RWPE2 (cell line): Measurements from ENCODE around the gene CDY2A.
A peak's percentile ranks its signal among the peaks of the same experiment; 100 is the strongest.
"Not testable (repeated sequence)": the region's sequence is repeated elsewhere in the genome, so short reads cannot be mapped to it uniquely, and the experiment has no call there.

Source experiments
- ATAC-seq: fragments of 200-7000 bp; cut with Tn5 transposase; 3 replicates; pipeline ENCODE4 v1.9.1; 2021; ENCODE audit warnings: low read depth
- DNase-seq: peaks from one replicate; pipeline ENCODE4 v3.0.0-alpha.2; 2020; ENCODE audit warnings: low spot score
- H3K27ac ChIP-seq: fragments of 450-650 bp; 2 replicates; pipeline ENCODE4 v1.5.1; 2017; ENCODE audit warnings: mild to moderate bottlenecking; ENCODE audit not compliant: poor library complexity, severe bottlenecking
- H3K27me3 ChIP-seq: fragments of 250-450 bp; sonication (Bioruptor Pico); 2 replicates; pipeline ENCODE4 v1.5.1; 2021; ENCODE audit warnings: mild to moderate bottlenecking, moderate library complexity; ENCODE audit not compliant: insufficient read depth, poor library complexity, severe bottlenecking
- H3K36me3 ChIP-seq: fragments of 250-450 bp; sonication (Bioruptor Pico); 2 replicates; pipeline ENCODE4 v1.5.1; 2020; ENCODE audit warnings: low read depth, mild to moderate bottlenecking, moderate library complexity
- H3K4me1 ChIP-seq: fragments of 250-450 bp; sonication (Bioruptor Pico); 2 replicates; pipeline ENCODE4 v1.5.1; 2021; ENCODE audit warnings: mild to moderate bottlenecking, moderate library complexity; ENCODE audit not compliant: insufficient read depth, poor library complexity, severe bottlenecking
- H3K4me3 ChIP-seq: fragments of 250-450 bp; sonication (Bioruptor Pico); 2 replicates; pipeline ENCODE4 v1.5.1; 2021; ENCODE audit warnings: mild to moderate bottlenecking, moderate library complexity; ENCODE audit not compliant: severe bottlenecking
- H3K9me3 ChIP-seq: fragments of 250-450 bp; sonication (Bioruptor Pico); 2 replicates; pipeline ENCODE4 v1.5.1; 2021; ENCODE audit warnings: mild to moderate bottlenecking, moderate library complexity; ENCODE audit not compliant: severe bottlenecking

Gene CDY2A, protein sequence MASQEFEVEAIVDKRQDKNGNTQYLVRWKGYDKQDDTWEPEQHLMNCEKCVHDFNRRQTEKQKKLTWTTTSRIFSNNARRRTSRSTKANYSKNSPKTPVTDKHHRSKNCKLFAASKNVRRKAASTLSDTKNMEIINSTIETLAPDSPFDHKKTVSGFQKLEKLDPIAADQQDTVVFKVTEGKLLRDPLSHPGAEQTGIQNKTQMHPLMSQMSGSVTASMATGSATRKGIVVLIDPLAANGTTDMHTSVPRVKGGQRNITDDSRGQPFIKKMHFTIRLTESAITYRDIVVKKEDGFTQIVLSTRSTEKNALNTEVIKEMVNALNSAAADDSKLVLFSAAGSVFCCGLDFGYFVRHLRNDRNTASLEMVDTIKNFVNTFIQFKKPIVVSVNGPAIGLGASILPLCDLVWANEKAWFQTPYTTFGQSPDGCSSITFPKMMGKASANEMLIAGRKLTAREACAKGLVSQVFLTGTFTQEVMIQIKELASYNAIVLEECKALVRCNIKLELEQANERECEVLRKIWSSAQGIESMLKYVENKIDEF

GRCh38 chrY:18025487-18025886 is at the start of gene CDY2A:
TSS of gene CDY2A (plus strand) at chrY:18025787. CDS start at chrY:18026115, 328 bp downstream.
- H3K27ac ChIP-seq, H3K4me3 ChIP-seq, DNase-seq, H3K4me1 ChIP-seq, ATAC-seq, H3K9me3 ChIP-seq, H3K27me3 ChIP-seq, H3K36me3 ChIP-seq: not testable (repeated sequence)

GRCh38 chrY:17997586-17997985 is 28.0 kb upstream of the CDY2A start:
- H3K9me3 ChIP-seq, H3K4me3 ChIP-seq, H3K4me1 ChIP-seq, H3K27me3 ChIP-seq, DNase-seq, H3K36me3 ChIP-seq, H3K27ac ChIP-seq: not testable (repeated sequence)
- ATAC-seq: peak; percentile 59

DNA sequence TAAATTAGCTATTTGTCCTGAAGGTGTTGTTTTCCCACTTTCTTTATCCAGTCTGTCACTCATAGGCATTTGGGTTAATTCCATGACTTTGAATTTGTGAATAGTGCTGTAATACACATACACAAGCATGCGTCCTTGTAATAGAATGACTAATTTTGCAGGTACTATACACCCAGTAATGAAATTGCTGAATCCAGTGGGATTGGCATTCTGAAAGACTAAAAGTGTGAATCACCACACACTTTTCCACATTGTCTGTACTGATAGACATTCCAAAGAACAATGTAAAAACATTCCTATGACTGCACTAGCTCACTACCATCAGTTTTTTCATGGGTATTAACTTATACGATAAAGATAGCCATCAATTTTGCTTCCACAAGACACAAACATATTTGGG is 27.3 kb upstream of the CDY2A start:
- H3K36me3 ChIP-seq, DNase-seq, H3K4me3 ChIP-seq, H3K27me3 ChIP-seq, H3K27ac ChIP-seq, H3K4me1 ChIP-seq, H3K9me3 ChIP-seq: not testable (repeated sequence)
- peak; percentile 96 for ATAC-seq

DNA sequence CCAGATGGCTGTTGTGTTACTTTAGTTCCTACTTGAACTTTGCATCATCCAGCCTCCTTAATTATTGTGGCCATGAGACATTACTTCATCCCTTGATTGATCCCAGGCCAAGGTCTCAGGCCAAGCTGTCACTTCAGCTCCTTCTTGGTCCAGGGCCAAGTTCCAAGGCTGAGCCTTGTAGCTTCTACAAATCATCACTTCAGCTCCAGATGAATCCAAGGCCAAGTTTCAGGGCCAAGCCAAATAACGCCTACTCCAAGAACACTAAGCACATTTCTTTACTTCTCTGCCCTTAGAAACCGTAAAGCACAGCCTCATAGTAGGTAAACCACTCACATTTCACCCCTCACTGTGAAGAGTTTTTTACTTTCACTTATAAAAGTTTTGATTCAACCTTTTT is 1.7 kb upstream of the CDY2A start:
- H3K4me1 ChIP-seq, DNase-seq, H3K27ac ChIP-seq, ATAC-seq, H3K36me3 ChIP-seq, H3K4me3 ChIP-seq, H3K27me3 ChIP-seq, H3K9me3 ChIP-seq: not testable (repeated sequence)

DNA sequence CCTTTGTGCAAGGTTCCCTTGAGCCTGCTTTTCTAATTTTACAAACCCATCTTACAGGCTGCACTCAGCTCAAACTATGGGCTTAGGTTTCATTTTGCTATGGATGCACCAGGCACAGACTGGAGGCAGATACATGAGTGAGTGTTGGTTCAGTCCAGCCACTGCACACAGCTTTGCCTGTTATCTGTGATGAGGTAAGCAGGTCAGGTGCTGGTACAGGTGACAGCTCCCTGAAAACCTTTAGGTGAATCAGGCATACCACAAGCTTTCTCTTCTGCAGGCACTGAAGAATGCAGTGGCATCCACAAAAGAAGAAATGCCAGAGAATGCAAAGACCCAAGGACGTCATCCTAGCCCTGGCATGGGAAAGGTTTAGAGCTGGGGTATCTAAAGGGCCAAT is 3.3 kb downstream of the CDY2A start:
- not testable (repeated sequence) for H3K9me3 ChIP-seq, H3K27me3 ChIP-seq, H3K27ac ChIP-seq, DNase-seq, H3K36me3 ChIP-seq, H3K4me1 ChIP-seq, H3K4me3 ChIP-seq
- ATAC-seq: peak; percentile 57

DNA sequence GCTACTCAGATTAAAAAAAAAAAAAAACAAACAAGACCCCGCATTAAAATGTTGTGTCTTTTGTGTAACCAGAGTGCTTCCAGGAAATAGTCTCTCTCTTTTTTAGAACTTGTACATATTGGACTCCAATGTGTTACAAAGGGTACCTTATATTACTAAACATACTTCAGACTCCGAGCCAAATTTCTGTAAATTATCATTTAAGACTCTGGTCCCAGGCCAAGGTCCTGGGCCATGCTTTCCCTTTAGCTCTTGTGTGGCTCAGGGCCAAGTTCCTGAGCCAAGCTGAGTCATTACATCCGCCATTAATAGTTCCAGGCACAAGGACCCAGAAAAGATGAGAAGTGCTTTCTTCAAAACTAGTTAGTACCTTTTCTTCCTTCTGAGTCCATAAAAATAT is 4.6 kb downstream of the CDY2A start:
- not testable (repeated sequence) for H3K4me1 ChIP-seq, H3K36me3 ChIP-seq, DNase-seq, H3K27me3 ChIP-seq, H3K9me3 ChIP-seq, H3K27ac ChIP-seq, H3K4me3 ChIP-seq
- ATAC-seq: peak; percentile 56

DNA sequence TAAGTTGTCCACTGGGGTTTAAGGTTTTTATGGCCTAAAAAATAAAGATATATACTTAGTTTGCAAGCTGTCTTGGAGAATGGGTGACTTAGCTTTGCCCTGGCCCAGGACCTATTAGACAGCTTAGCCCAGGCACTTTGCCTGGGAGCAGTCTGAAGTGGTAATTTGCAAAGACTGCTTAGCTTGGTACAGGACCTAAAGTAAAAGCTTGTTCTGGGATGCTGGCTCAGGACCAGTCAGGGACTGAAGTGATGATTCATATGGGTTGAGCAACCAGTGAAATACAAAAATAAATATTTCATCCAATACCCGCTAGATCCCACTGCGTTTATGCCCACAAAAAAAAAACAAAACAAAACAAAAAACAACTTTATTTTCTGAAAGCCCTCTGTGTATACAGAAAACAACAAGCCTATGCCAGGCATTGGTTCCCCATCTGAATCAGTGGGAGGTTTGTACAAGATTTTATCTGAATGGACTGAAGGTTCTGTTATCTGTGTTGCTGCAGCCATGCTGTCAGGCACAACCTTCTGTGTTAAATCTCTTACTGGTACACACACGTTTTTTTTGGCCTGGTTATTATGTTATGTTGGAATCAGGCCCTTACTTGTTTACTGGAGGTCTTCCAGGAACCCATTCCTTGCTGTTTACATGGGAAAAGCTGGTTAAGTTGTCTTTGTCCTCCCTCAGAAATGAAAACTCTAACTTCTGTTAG is 8.7 kb downstream of the CDY2A start:
- H3K4me1 ChIP-seq, H3K9me3 ChIP-seq, H3K4me3 ChIP-seq, DNase-seq, H3K27ac ChIP-seq, H3K36me3 ChIP-seq, H3K27me3 ChIP-seq: not testable (repeated sequence)
- ATAC-seq: peak; percentile 90

GRCh38 chrY:18034864-18035263 is 9.3 kb downstream of the CDY2A start:
- not testable (repeated sequence) for DNase-seq, H3K4me1 ChIP-seq, H3K9me3 ChIP-seq, H3K27ac ChIP-seq, H3K4me3 ChIP-seq, H3K27me3 ChIP-seq, ATAC-seq, H3K36me3 ChIP-seq

DNA sequence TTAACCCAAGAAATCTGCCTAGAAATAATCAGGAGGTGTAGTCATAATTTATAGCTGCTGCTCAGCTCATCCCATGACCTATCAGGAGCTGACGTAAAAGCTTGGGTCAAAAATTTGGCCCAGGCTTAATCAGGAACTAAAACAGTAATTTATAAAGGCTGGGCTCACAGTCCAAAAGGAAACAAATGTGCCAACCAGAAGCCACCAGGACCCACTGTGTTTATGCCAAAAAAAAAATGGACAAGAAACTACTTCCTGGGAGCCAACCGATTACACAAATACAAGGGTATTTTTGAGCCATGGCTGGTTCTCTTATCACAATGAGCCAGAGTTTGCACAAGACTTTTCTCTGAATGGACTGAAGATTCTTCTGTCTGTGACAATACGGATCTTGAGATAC is 19.4 kb downstream of the CDY2A start:
- not testable (repeated sequence) for ATAC-seq, DNase-seq, H3K4me1 ChIP-seq

GRCh38 chrY:18048149-18049040 is 22.8 kb downstream of the CDY2A start:
- not testable (repeated sequence) for H3K36me3 ChIP-seq, DNase-seq, H3K27ac ChIP-seq, H3K4me3 ChIP-seq, H3K4me1 ChIP-seq, H3K27me3 ChIP-seq, H3K9me3 ChIP-seq
- ATAC-seq: peak; percentile 91

More for the DNA sequence above, 19.4 kb downstream of the CDY2A start:
- H3K4me3 ChIP-seq, H3K27me3 ChIP-seq, H3K9me3 ChIP-seq, H3K27ac ChIP-seq, H3K36me3 ChIP-seq: not testable (repeated sequence)

- not testable (repeated sequence) for H3K9me3 ChIP-seq, H3K4me1 ChIP-seq, H3K27me3 ChIP-seq, H3K36me3 ChIP-seq, DNase-seq, H3K27ac ChIP-seq, H3K4me3 ChIP-seq
- peak; percentile 31 for ATAC-seq
Observed at GRCh38 chrY:18049061-18049460, 23.5 kb downstream of the CDY2A start.
